Measurements from ENCODE around the gene RMI2.

- no peak for TF ChIP-seq CTBP1 (IDR thresholded peaks at IDR 0.05; ENCODE audit: borderline replicate concordance)
- TF ChIP-seq, protein P1, sequence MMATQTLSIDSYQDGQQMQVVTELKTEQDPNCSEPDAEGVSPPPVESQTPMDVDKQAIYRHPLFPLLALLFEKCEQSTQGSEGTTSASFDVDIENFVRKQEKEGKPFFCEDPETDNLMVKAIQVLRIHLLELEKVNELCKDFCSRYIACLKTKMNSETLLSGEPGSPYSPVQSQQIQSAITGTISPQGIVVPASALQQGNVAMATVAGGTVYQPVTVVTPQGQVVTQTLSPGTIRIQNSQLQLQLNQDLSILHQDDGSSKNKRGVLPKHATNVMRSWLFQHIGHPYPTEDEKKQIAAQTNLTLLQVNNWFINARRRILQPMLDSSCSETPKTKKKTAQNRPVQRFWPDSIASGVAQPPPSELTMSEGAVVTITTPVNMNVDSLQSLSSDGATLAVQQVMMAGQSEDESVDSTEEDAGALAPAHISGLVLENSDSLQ (IDR thresholded peaks at IDR 0.05) = no peak
- TF ChIP-seq LEF1 (IDR thresholded peaks at IDR 0.05; ENCODE audit: borderline replicate concordance) = no peak
- TF ChIP-seq ZNF384 (IDR thresholded peaks at IDR 0.05) = no peak
- no peak for TF ChIP-seq FOXM1 (IDR thresholded peaks at IDR 0.05; ENCODE audit: borderline replicate concordance)
- no peak for TF ChIP-seq SP1 (IDR thresholded peaks at IDR 0.05)
Observed at GRCh38 chr16:11391576-11391975, 46.3 kb downstream of the RMI2 start.

Data from HEK293T (cell line).